Upper lobe of left lung (tissue), 4 donors: ENCODE measurements around the gene SUPT6H.

Source experiments
- CTCF ChIP-seq, 6 experiments: fragments of 450-650 bp in 4 of 6; fragments of 200-600 bp in 2 of 6; sonication (generic) in 2 of 6; IDR thresholded peaks; one replicate each; pipeline ENCODE4 v1.5.1; 2016 to 2019; ENCODE audit warnings: antibody characterized with exemption in 6 of 6
- POLR2A ChIP-seq, 4 donors: fragments of 450-650 bp; IDR thresholded peaks; one replicate each; pipeline ENCODE4 v1.5.1; 2016 to 2017; ENCODE audit warnings: antibody characterized with exemption in 4 of 4, mild to moderate bottlenecking in 2 of 4
- POLR2AphosphoS5 ChIP-seq, 2 donors: sonication (generic); formaldehyde crosslinking; IDR thresholded peaks; one replicate each; pipeline ENCODE4 v1.5.1; 2017; ENCODE audit warnings: antibody characterized with exemption in 2 of 2

GRCh38 chr17:28735242-28735722 is 73.3 kb downstream of the SUPT6H start:
- no peak for TF ChIP-seq POLR2AphosphoS5 (IDR thresholded peaks at IDR 0.05)
- no peak for TF ChIP-seq CTCF (IDR thresholded peaks at IDR 0.05)
- TF ChIP-seq POLR2A (IDR thresholded peaks at IDR 0.05), result no peak
